ENCODE measurements around the gene GRIK3. TPM values are rescaled to one million over a fixed set of nuclear protein-coding genes. Genes with fewer than 3 reads are reported as not detected.

Gene GRIK3
- polyA plus RNA-seq, 2 of the 4 experiments (the other 2 are of a cell fraction): not detected

- Histone ChIP-seq H3K4me3 (no peak overlapping the region), H3K4me1 (no peaks in the 10 kb centered on the region), H3K9me3 (no peaks in the 10 kb centered on the region), H3K27ac (no peak overlapping the region), H3K4me2 (no peak overlapping the region)
- CTCF ChIA-PET: no interaction called here
- TF ChIP-seq ZSCAN20 (CRISPR knock-in tag; IDR thresholded peaks at IDR 0.05) (no peak), EHMT2 (IDR thresholded peaks at IDR 0.05; ENCODE audit: low read depth) (no peak), MAZ (IDR thresholded peaks at IDR 0.05; ENCODE audit: borderline replicate concordance, low read depth, low read length) (no peak), HES2 (IDR thresholded peaks at IDR 0.05) (no peak), TFCP2L1 (CRISPR knock-in tag; IDR thresholded peaks at IDR 0.05) (no peak), CEBPB (IDR thresholded peaks at IDR 0.05) (no peak)
- no peak for FAIRE-seq
- 0% methylated on average over 3 of the region's 3 CpGs for WGBS (ENCODE audit: missing lambda C conversion rate)
- DNase-seq (ENCODE audit: low read depth in 1 of 2, low spot score in 1 of 2): no peak
- POLR2A ChIA-PET: no interaction called here
- ATAC-seq: no peak
Observed at GRCh38 chr1:36990928-36991327, 43.4 kb downstream of the GRIK3 start.

GRCh38 chr1:36989241-36989640, 45.1 kb downstream of the GRIK3 start:
- no peak for DNase-seq (ENCODE audit: low read depth in 1 of 2, low spot score in 1 of 2)
- no peak for FAIRE-seq
- Histone ChIP-seq H3K9me3 (no peaks in the 10 kb centered on the region), H3K4me2 (no peak overlapping the region), H3K4me3 (no peak overlapping the region), H3K27ac (no peak overlapping the region), H3K4me1 (no peaks in the 10 kb centered on the region)
- no peak for ATAC-seq
- no peak for TF ChIP-seq ZFP36 (IDR thresholded peaks at IDR 0.05; ENCODE audit: borderline replicate concordance, partially characterized antibody)
- no peak for TF ChIP-seq HEYL (CRISPR knock-in tag; IDR thresholded peaks at IDR 0.05)
- no peak for TF ChIP-seq SMC3 (IDR thresholded peaks at IDR 0.05)
- TF ChIP-seq ATOH8 (CRISPR knock-in tag; IDR thresholded peaks at IDR 0.05; ENCODE audit: low read depth): no peak
- TF ChIP-seq PHF8 (IDR thresholded peaks at IDR 0.05; ENCODE audit: borderline replicate concordance, low read depth): no peak
- 70% methylated on average over 5 of the region's 8 CpGs for WGBS (ENCODE audit: missing lambda C conversion rate)
- ChIA-PET CTCF (no interaction called here), POLR2A (no interaction called here)

- TF ChIP-seq HDAC2 (IDR thresholded peaks at IDR 0.05) (no peak), HOXA7 (CRISPR knock-in tag; IDR thresholded peaks at IDR 0.05) (no peak), RNF2 (IDR thresholded peaks at IDR 0.05; ENCODE audit: borderline replicate concordance, low read depth) (no peak), POLR2AphosphoS2 (conservative IDR thresholded peaks at IDR 0.05; ENCODE audit: low read length) (no peak), FOSL2 (IDR thresholded peaks at IDR 0.05) (no peak), FOSL2 (CRISPR knock-in tag; IDR thresholded peaks at IDR 0.05) (no peak), NR3C1 (IDR thresholded peaks at IDR 0.05) (no peak), EHF (CRISPR knock-in tag; IDR thresholded peaks at IDR 0.05) (no peak), FOXS1 (CRISPR knock-in tag; IDR thresholded peaks at IDR 0.05) (no peak), NPAS2 (CRISPR knock-in tag; IDR thresholded peaks at IDR 0.05; ENCODE audit: borderline replicate concordance) (no peak), NFE2L2 (conservative IDR thresholded peaks at IDR 0.05; ENCODE audit: low read length) (no peak), JUNB (IDR thresholded peaks at IDR 0.05) (no peak)
- Histone ChIP-seq H3K4me1 (no peaks in the 10 kb centered on the region), H3K4me2 (no peak overlapping the region), H3K9me3 (no peaks in the 10 kb centered on the region), H3K4me3 (no peak overlapping the region), H3K27ac (no peak overlapping the region)
- CTCF ChIA-PET: no interaction called here
- FAIRE-seq: no peak
- POLR2A ChIA-PET: no interaction called here
- no peak for DNase-seq (ENCODE audit: low read depth in 1 of 2, low spot score in 1 of 2)
- no peak for ATAC-seq
- 65% methylated on average over 12 of the region's 12 CpGs for WGBS (ENCODE audit: missing lambda C conversion rate)
Observed at GRCh38 chr1:36988741-36989193, 45.5 kb downstream of the GRIK3 start.

GRCh38 chr1:36988321-36988720, 46.0 kb downstream of the GRIK3 start:
- no peak overlapping the region for H3K4me3 ChIP-seq
- no peak for ATAC-seq
- 60% methylated on average over 4 of the region's 10 CpGs for WGBS (ENCODE audit: missing lambda C conversion rate)
- DNase-seq (ENCODE audit: low read depth in 1 of 2, low spot score in 1 of 2): no peak
- CTCF ChIA-PET: no interaction called here
- no peak overlapping the region for H3K27ac ChIP-seq
- no peaks in the 10 kb centered on the region for H3K4me1 ChIP-seq
- no peaks in the 10 kb centered on the region for H3K9me3 ChIP-seq
- POLR2A ChIA-PET: no interaction called here
- no peak overlapping the region for H3K4me2 ChIP-seq
- FAIRE-seq: no peak
- no peak for TF ChIP-seq CBX2 (IDR thresholded peaks at IDR 0.05; ENCODE audit: borderline replicate concordance, low read depth)
- no peak for TF ChIP-seq FOXS1 (CRISPR knock-in tag; IDR thresholded peaks at IDR 0.05)
- no peak for TF ChIP-seq PBX3 (IDR thresholded peaks at IDR 0.05)
- no peak for TF ChIP-seq NPAS2 (CRISPR knock-in tag; IDR thresholded peaks at IDR 0.05; ENCODE audit: borderline replicate concordance)
- no peak for TF ChIP-seq ZC3H11A (IDR thresholded peaks at IDR 0.05)
- TF ChIP-seq FOSL2 (IDR thresholded peaks at IDR 0.05): no peak
- no peak for TF ChIP-seq FOSL2 (CRISPR knock-in tag; IDR thresholded peaks at IDR 0.05)
- TF ChIP-seq CTCF (IDR thresholded peaks at IDR 0.05): no peak
- no peak for TF ChIP-seq RARB (CRISPR knock-in tag; IDR thresholded peaks at IDR 0.05)
- TF ChIP-seq POLR2A (IDR thresholded peaks at IDR 0.05; ENCODE audit: low read length): no peak
- TF ChIP-seq CEBPB (IDR thresholded peaks at IDR 0.05): no peak
- TF ChIP-seq ATOH8 (CRISPR knock-in tag; IDR thresholded peaks at IDR 0.05; ENCODE audit: low read depth): no peak
